ENCODE measurements around the gene TXNDC11. TPM values are rescaled to one million over a fixed set of nuclear protein-coding genes. Genes with fewer than 3 reads are reported as not detected.

Gene TXNDC11
- polyA plus RNA-seq, 2 of the 4 experiments (the other 2 are of a cell fraction) = 22.7 to 42.4 TPM

DNA sequence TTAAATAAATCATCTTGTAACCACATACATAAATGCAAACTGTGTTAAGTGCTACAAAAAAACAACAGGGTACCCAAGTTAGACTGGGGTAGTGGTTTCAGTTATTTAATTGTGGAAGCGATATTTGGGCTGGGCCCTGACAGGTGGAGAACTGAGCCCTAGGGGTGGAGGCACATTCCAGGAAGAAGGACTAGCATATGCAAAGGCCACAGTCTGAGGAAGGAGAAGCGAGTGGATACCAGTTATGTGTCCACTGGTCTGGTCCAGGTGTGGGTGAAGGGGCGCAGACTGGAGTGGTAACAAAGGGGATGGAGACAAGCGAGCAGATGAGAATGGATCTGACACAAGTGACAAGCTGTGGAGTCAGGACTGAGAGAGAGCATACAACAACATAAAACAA is 22.9 kb downstream of the TXNDC11 start:
- ChIA-PET POLR2A (no interaction called here), CTCF (interaction anchor here (0.8 to 14.3 kb wide), 6 partner anchors 21 to 755 kb away, joined by 3 to 344 read pairs (median 4); no protein-coding TSS in a partner anchor)
- TF ChIP-seq BCL3 (IDR thresholded peaks at IDR 0.05) (no peak), RFX5 (IDR thresholded peaks at IDR 0.05) (no peak), FOSB (CRISPR knock-in tag; IDR thresholded peaks at IDR 0.05) (no peak), TP53 (CRISPR knock-in tag; IDR thresholded peaks at IDR 0.05) (no peak), ZFP36 (IDR thresholded peaks at IDR 0.05; ENCODE audit: borderline replicate concordance, partially characterized antibody) (no peak), JUNB (IDR thresholded peaks at IDR 0.05) (no peak), SMC3 (IDR thresholded peaks at IDR 0.05) (no peak), RCOR1 (IDR thresholded peaks at IDR 0.05; ENCODE audit: low read depth, low read length) (no peak), EP300 (IDR thresholded peaks at IDR 0.05) (no peak), HEYL (CRISPR knock-in tag; IDR thresholded peaks at IDR 0.05) (no peak), CHD2 (IDR thresholded peaks at IDR 0.05; ENCODE audit: low read length, partially characterized antibody) (no peak), FOSL2 (IDR thresholded peaks at IDR 0.05) (no peak), FOSL2 (CRISPR knock-in tag; IDR thresholded peaks at IDR 0.05) (no peak), EHF (CRISPR knock-in tag; IDR thresholded peaks at IDR 0.05) (no peak)
- TF ChIP-seq, protein P1, sequence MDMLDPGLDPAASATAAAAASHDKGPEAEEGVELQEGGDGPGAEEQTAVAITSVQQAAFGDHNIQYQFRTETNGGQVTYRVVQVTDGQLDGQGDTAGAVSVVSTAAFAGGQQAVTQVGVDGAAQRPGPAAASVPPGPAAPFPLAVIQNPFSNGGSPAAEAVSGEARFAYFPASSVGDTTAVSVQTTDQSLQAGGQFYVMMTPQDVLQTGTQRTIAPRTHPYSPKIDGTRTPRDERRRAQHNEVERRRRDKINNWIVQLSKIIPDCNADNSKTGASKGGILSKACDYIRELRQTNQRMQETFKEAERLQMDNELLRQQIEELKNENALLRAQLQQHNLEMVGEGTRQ (IDR thresholded peaks at IDR 0.05) = no peak
- TF ChIP-seq, protein P2, sequence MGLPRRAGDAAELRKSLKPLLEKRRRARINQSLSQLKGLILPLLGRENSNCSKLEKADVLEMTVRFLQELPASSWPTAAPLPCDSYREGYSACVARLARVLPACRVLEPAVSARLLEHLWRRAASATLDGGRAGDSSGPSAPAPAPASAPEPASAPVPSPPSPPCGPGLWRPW (IDR thresholded peaks at IDR 0.05) = no peak
- TF ChIP-seq, protein P3, sequence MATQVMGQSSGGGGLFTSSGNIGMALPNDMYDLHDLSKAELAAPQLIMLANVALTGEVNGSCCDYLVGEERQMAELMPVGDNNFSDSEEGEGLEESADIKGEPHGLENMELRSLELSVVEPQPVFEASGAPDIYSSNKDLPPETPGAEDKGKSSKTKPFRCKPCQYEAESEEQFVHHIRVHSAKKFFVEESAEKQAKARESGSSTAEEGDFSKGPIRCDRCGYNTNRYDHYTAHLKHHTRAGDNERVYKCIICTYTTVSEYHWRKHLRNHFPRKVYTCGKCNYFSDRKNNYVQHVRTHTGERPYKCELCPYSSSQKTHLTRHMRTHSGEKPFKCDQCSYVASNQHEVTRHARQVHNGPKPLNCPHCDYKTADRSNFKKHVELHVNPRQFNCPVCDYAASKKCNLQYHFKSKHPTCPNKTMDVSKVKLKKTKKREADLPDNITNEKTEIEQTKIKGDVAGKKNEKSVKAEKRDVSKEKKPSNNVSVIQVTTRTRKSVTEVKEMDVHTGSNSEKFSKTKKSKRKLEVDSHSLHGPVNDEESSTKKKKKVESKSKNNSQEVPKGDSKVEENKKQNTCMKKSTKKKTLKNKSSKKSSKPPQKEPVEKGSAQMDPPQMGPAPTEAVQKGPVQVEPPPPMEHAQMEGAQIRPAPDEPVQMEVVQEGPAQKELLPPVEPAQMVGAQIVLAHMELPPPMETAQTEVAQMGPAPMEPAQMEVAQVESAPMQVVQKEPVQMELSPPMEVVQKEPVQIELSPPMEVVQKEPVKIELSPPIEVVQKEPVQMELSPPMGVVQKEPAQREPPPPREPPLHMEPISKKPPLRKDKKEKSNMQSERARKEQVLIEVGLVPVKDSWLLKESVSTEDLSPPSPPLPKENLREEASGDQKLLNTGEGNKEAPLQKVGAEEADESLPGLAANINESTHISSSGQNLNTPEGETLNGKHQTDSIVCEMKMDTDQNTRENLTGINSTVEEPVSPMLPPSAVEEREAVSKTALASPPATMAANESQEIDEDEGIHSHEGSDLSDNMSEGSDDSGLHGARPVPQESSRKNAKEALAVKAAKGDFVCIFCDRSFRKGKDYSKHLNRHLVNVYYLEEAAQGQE (IDR thresholded peaks at IDR 0.05) = no peak
- no peak overlapping the region for H3K4me2 ChIP-seq
- ATAC-seq (no peak), DNase-seq (ENCODE audit: low read depth in 1 of 2, low spot score in 1 of 2) (no peak), FAIRE-seq (no peak)
- peaks cover 21% of the 10 kb centered on the region for H3K4me1 ChIP-seq
- H3K27ac ChIP-seq = no peak overlapping the region
- 91% methylated on average over 4 of the region's 4 CpGs for WGBS (ENCODE audit: missing lambda C conversion rate)
- no peak overlapping the region for H3K4me3 ChIP-seq
- no peaks in the 10 kb centered on the region for H3K9me3 ChIP-seq

DNA sequence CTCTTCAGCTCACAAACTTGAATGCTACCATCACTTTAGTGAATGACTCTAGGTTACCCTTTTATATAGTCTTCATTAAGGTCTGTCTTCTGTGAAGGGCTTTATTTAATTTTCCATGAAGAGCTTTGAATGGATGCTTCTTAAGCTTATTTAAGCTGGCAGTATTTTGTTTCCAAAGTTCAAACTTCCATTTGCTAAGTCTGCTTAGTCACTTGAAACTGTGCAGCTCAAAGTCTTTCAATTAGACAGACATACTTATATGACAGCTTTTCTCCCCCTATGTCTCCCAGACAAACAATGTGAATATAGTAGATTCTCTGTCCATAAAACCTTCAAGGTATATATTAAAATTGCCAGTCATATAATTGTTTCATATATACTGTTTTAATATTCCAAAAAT is 23.5 kb downstream of the TXNDC11 start:
- Histone ChIP-seq H3K4me2 (no peak overlapping the region), H3K4me1 (peaks cover 21% of the 10 kb centered on the region), H3K27ac (no peak overlapping the region), H3K9me3 (no peaks in the 10 kb centered on the region), H3K4me3 (no peak overlapping the region)
- ChIA-PET POLR2A (no interaction called here), CTCF (interaction anchor here (1.2 to 14.3 kb wide), 4 partner anchors 46 to 755 kb away, joined by 4 to 344 read pairs (median 4); no protein-coding TSS in a partner anchor)
- no peak for ATAC-seq
- DNase-seq (ENCODE audit: low read depth in 1 of 2, low spot score in 1 of 2) = no peak
- FAIRE-seq = no peak
- no peak for TF ChIP-seq HEYL (CRISPR knock-in tag; IDR thresholded peaks at IDR 0.05)
- no peak for TF ChIP-seq PBX3 (IDR thresholded peaks at IDR 0.05)
- TF ChIP-seq CHD2 (IDR thresholded peaks at IDR 0.05; ENCODE audit: low read length, partially characterized antibody) = no peak
- TF ChIP-seq, protein P4, sequence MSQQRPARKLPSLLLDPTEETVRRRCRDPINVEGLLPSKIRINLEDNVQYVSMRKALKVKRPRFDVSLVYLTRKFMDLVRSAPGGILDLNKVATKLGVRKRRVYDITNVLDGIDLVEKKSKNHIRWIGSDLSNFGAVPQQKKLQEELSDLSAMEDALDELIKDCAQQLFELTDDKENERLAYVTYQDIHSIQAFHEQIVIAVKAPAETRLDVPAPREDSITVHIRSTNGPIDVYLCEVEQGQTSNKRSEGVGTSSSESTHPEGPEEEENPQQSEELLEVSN (IDR thresholded peaks at IDR 0.05; ENCODE audit: borderline replicate concordance, low read depth) = no peak
- no peak for TF ChIP-seq NPAS2 (CRISPR knock-in tag; IDR thresholded peaks at IDR 0.05; ENCODE audit: borderline replicate concordance)
- no peak for TF ChIP-seq CBX2 (IDR thresholded peaks at IDR 0.05; ENCODE audit: borderline replicate concordance, low read depth)
- TF ChIP-seq, protein P5, sequence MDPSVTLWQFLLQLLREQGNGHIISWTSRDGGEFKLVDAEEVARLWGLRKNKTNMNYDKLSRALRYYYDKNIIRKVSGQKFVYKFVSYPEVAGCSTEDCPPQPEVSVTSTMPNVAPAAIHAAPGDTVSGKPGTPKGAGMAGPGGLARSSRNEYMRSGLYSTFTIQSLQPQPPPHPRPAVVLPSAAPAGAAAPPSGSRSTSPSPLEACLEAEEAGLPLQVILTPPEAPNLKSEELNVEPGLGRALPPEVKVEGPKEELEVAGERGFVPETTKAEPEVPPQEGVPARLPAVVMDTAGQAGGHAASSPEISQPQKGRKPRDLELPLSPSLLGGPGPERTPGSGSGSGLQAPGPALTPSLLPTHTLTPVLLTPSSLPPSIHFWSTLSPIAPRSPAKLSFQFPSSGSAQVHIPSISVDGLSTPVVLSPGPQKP (IDR thresholded peaks at IDR 0.05; ENCODE audit: low read depth, low read length) = no peak
- no peak for TF ChIP-seq HOXA7 (CRISPR knock-in tag; IDR thresholded peaks at IDR 0.05)
- TF ChIP-seq, protein P3 (IDR thresholded peaks at IDR 0.05) = no peak
- no peak for TF ChIP-seq FOXS1 (CRISPR knock-in tag; IDR thresholded peaks at IDR 0.05)

Measured in A549 (cell line).